HepG2 (cell line): ENCODE data around the gene SIK3.

Experiments
- CHD2 ChIP-seq: IDR thresholded peaks from 2 replicates; pipeline ENCODE4 v1.6.1; 2011; ENCODE audit warnings: low read depth, low read length, improper control_type of control experiment
- CTCF ChIP-seq: sonication (generic); formaldehyde crosslinking; IDR thresholded peaks from 2 replicates; pipeline ENCODE4 v1.5.0; 2020; ENCODE audit warnings: mild to moderate bottlenecking, missing genetic modification reagents, moderate library complexity
- EHMT2 ChIP-seq: fragments of 200-600 bp; sonication (generic); IDR thresholded peaks from 2 replicates; pipeline ENCODE4 v1.7.0; 2017; ENCODE audit warnings: antibody characterized with exemption, low read depth, low read length, borderline replicate concordance
- GTF2F1 ChIP-seq: fragments of 150-350 bp; IDR thresholded peaks from 2 replicates; pipeline ENCODE4 v1.6.1; 2014; ENCODE audit warnings: low read length
- HES4 ChIP-seq: sonication (generic); formaldehyde crosslinking; IDR thresholded peaks from 2 replicates; pipeline ENCODE4 v1.9.0; 2021; ENCODE audit warnings: mild to moderate bottlenecking, missing genetic modification reagents, borderline replicate concordance
- PITX1 ChIP-seq: sonication (generic); formaldehyde crosslinking; IDR thresholded peaks from 2 replicates; pipeline ENCODE4 v1.5.1; 2020; ENCODE audit warnings: mild to moderate bottlenecking, missing genetic modification reagents
- PREB ChIP-seq: sonication (generic); formaldehyde crosslinking; IDR thresholded peaks from 2 replicates; pipeline ENCODE4 v1.4.0; 2020; ENCODE audit warnings: missing genetic modification reagents
- SMAD1 ChIP-seq: sonication (generic); formaldehyde crosslinking; IDR thresholded peaks from 2 replicates; pipeline ENCODE4 v1.4.0; 2020; ENCODE audit warnings: missing genetic modification reagents, low read depth, mild to moderate bottlenecking, borderline replicate concordance
- SRSF1 ChIP-seq: fragments of 200-400 bp; formaldehyde crosslinking; optimal IDR thresholded peaks from 2 replicates; pipeline ENCODE3; 2017; ENCODE audit warnings: mild to moderate bottlenecking, low read depth, low read length, moderate library complexity
- ZBTB7A ChIP-seq: sonication (generic); formaldehyde crosslinking; IDR thresholded peaks from 2 replicates; pipeline ENCODE4 v1.8.0; 2022; ENCODE audit warnings: mild to moderate bottlenecking, missing genetic modification reagents
- ZNF839 ChIP-seq: sonication (generic); formaldehyde crosslinking; IDR thresholded peaks from 2 replicates; pipeline ENCODE4 v1.4.0; 2020; ENCODE audit warnings: missing genetic modification reagents, mild to moderate bottlenecking, borderline replicate concordance

GRCh38 chr11:116881143-116881542, 217.1 kb downstream of the SIK3 start:
- TF ChIP-seq EHMT2 = no peak
- no peak for TF ChIP-seq ZNF839
- TF ChIP-seq GTF2F1 = no peak
- TF ChIP-seq SRSF1 = no peak
- no peak for TF ChIP-seq ZBTB7A
- no peak for TF ChIP-seq PREB
- no peak for TF ChIP-seq CTCF (CRISPR knock-in tag)
- no peak for TF ChIP-seq CHD2
- TF ChIP-seq PITX1 = no peak
- no peak for TF ChIP-seq SMAD1 (CRISPR knock-in tag)
- TF ChIP-seq HES4 (CRISPR knock-in tag) = no peak
